Stimulated activated CD4-positive, alpha-beta T cell treated with anti-CD3 and anti-CD28 coated beads, Interleukin-2, amount 100 ng/mL, for 4 hours (primary cell): ENCODE data around the gene TMEM121B.

ENCODE experiments used
- DNase-seq: peaks from one replicate; pipeline ENCODE4 v3.0.0-alpha.2; 2020; ENCODE audit warnings: low read depth

TMEM121B gene

DNA sequence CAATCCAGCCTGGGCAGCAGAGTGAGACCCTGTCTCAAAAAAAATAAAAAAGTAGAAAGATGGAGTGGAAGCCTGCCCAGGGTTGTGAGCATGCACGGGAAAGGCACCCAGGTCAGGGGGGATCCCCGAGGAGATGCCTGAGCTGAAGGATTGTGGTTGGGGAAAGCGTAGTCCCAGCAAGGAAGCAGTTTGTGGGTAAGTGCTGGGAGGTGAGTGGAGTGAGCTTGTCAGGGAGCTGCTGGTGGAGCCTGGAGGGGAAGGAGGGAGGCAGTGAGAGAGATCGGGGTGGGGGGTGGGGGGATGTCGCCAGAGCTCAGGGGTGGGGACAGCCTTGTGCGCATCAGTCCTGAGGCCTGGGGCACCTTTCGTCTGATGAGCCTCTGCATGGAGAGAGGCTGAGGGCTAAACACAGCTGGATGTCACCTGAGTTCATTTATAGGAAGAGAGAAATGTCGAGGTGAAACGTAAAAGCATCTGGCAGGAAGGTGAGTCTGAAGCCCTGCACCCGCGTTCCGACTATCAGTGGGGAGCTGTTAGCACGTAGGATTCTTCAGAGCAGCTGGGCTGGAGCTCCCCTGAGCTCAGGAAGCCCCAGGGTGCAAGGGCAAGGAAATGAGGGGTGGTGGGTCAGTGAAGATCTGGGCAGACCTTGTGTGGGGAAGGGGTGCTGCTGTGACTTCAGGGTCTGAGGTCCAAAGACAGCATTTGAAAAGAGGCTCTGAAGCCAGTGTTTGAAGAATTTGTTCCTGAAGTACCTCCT, 10.2 kb downstream of the TMEM121B start:
- no peak for DNase-seq

DNA sequence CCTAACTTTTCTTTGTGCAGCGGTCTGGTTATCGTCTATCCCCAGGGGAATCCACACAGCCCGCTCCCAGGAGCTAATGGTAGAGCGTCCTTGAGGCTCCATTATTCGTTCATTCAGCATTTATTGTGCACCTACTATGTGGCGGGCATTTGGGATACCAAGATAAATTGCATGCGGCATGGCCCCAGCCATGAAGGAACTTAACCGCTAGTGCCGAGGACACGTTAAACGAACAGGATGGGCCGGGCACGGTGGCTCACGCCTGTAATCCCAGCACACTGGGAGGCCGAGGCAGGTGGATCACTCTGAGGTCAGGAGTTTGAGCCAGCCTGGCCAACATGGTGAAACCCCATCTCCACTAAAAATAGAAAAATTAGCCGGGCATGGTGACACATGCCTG, 11.2 kb downstream of the TMEM121B start:
- no peak for DNase-seq

- DNase-seq = no peak
Measured at GRCh38 chr22:17109113-17109865, 11.9 kb downstream of the TMEM121B start.

GRCh38 chr22:17108256-17109112, 12.7 kb downstream of the TMEM121B start:
- DNase-seq = no peak

DNA sequence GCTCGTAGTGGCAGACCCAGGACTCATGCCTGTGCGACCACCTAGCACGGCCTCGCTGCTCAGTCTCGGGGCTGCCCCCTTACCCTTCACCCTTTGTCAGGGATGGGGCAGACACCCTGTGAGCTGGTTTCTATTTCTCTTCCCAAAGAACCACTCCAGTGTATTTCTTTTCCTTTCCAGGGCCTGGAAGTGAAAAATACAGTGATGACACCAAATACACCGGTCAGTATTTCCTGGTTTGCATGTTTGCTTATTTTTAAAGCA, 13.7 kb downstream of the TMEM121B start:
- no peak for DNase-seq

DNA sequence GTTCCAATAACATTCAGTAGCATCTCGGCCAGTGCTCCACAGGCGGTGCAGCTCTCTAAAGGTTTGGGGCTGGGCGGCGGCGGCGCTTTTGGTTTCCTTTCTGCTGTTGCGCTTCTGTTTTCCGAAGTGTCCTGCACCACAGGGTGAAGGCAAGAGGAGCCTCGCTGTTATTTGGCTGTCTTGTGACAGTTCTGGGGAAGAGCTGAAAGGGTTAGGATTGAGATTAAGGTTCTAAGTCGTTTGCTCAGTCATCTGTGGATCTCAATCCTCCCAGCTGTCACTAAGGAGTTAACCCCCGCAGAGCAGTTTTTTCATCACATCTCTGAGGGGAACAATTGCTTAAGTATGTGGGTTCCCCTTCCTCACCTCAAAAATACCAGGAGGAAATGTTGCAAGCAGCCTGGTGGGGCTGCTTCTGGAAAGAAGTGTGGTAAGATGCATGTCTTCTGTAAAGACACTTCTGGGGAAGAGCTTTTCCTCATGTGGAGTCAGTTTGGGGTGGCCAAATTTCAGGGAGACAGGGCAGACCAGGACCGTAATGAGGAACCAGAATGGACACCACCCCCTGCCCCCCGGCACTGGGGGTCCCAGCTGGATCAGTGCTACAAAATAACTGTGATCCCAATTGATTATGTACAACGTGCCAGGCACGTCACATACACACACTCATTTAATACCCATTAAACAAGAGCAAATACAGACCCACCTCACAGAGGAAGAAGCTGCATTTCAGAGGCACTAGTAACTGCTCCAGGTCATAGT, 14.2 kb downstream of the TMEM121B start:
- DNase-seq = no peak

GRCh38 chr22:17106161-17106784, 14.9 kb downstream of the TMEM121B start:
- no peak for DNase-seq

DNA sequence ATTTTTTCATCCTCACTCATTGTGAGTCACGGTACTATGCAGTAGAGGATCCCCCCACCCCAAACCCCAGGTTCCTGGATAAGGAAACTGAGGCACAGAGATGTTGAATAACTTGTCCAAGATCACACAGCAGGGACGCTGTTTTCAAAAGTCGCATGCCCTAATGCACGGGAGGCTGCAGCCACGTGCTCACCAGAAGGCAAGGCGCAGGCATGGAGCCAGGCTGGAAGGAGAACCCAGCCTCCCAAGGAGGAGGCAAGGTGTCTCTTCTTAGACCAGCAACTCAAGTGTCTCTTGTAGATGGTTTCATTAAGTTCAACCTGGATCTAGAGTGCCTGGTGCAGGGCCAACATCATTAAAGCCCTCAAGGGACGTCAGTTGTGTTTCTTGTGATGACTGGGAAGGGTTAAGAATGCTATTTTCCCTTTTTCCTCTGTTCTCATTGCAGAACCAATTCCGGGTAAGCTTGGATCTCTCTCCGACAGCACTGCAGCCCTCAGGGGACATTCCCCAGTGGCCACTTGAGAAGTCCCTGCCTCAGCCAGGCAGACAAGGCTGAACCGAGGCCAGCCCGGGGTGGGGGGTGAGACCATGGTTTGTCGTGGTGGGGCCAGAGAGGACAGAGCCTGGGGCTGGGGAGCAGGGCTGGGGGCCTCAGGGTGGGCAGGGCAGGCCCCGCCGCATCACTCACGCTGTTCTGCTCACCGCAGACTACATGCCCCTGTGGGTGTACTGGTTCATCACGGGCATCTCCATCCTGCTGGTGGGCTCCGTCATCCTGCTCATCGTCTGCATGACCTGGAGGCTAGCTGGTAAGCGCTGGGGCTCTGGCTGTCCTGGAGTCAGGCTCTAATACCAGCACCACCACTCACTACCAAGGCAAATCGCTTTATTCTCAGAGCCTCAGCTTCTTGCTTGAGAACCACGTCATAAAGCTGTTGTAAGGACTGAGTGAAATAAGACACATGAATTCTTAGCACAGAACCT, 15.7 kb downstream of the TMEM121B start:
- DNase-seq = no peak

- DNase-seq = no peak
Measured at GRCh38 chr22:17104336-17104935, 16.7 kb downstream of the TMEM121B start.

DNA sequence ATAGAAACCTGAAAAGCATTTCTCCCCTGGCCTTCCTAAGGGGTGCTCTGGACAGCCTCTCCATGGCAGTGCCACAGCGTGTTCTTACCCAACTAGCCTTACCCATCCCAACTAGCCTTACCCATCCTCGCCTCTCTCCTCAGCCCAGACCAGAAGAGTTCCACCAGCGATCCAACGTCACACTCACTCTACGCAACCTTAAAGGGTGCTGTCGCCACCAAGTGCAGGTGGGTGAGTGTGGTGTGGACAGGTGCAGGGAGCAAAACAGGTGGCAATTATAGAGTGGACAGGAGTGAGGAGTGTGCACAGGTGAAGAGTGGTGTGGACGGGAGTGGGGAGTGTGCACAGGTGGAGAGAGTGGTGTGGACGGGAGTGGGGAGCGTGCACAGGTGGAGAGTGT, 17.8 kb downstream of the TMEM121B start:
- no peak for DNase-seq

GRCh38 chr22:17102297-17102667, 18.9 kb downstream of the TMEM121B start:
- DNase-seq = no peak

GRCh38 chr22:17101475-17102296, 19.5 kb downstream of the TMEM121B start:
- no peak for DNase-seq

DNA sequence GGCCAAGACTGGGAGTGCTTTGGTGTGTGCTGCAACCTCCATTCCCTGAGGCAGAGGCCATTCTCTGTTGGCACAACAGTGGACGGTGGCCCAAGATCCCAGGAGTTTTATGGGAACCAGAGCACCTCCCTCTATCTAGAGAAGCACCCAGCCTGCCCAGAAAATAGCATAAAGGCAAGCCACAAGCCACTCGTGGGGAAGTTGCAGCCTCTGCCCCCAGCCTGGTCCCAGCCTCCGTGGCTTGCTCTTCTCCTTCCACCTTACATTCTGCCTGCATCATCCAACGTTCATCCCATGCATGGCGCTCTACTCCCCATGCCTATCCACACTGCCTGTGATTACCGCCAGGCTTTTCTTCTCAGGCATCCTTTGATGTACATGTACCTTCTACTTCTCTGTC, 20.5 kb downstream of the TMEM121B start:
- DNase-seq = no peak

DNA sequence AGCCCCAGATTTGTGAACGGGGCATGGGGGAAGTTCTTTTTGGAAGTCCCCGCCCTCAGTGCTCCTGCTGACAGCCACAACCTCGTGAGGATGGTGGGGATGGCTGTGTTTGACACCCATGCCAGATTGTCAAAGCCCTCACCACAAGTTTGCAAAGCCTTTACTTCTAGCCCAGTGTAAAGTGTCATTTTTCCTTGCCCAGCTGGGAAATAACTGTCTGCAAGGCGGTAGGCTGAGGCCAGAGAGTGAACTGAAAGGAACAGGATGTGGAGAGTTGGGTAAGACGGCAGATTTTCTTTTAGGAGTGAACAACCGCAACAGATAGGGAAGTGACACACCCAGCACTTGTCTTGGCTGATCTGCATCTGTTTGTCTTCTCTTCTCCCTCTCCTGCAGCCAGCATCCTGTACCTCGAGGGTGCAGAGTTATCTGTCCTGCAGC, 22.8 kb downstream of the TMEM121B start:
- no peak for DNase-seq

DNA sequence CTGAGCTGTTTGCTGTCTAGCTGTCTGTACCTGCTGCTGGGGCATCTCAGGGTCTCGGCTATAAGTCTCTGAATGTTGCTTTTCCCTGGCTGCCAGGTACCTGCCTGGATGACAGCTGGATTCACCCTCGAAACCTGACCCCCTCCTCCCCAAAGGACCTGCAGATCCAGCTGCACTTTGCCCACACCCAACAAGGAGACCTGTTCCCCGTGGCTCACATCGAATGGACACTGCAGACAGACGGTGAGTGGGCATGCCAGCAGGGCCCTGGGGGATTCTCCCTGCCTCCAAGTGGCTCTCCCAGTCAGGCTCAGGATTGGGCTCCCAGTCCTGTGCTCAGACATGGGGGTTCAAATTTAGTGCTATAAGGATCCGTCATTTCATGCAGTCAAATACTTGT, 23.5 kb downstream of the TMEM121B start:
- no peak for DNase-seq

GRCh38 chr22:17097062-17097461, 24.1 kb downstream of the TMEM121B start:
- no peak for DNase-seq

- DNase-seq = no peak
Measured at GRCh38 chr22:17096071-17096470, 25.1 kb downstream of the TMEM121B start.

- no peak for DNase-seq
Measured at GRCh38 chr22:17095538-17095937, 25.6 kb downstream of the TMEM121B start.

DNA sequence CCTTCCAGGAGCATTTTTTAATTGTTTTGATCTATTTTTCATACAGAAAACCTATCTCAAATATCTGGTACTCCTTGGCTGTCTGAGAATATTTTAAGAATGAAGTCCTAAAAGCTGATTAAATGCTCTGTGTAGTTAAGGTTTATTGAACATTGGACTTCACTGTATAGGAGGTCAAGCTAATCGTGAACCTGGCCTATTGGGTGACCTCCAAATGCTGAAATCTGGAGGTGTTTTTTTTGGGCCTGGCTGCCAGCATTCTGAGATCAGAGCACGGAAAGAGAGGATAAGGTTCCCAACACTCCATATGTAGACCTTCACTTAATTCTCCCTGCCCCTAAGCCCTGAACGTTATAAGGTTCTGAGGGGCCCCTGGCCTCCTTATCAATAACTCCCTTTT, 28.1 kb downstream of the TMEM121B start:
- DNase-seq = no peak
